Lower leg skin (tissue), 4 donors: Measurements from ENCODE around the gene SCFD2. TPM values are rescaled to one million over a fixed set of nuclear protein-coding genes. Genes with fewer than 3 reads are reported as not detected.
A peak's percentile ranks its signal among the peaks of the same experiment; 100 is the strongest.
"Not testable (repeated sequence)": the region's sequence is repeated elsewhere in the genome, so short reads cannot be mapped to it uniquely, and the experiment has no call there.

Experiments used
- DNase-seq, 2 donors: peaks; one replicate each; pipeline ENCODE4 v3.0.0-alpha.2; 2019; ENCODE audit warnings: low spot score in 2 of 2
- H3K4me3 ChIP-seq: fragments of 200-600 bp; sonication (generic); 2 replicates; pipeline ENCODE4 v1.5.1; 2017; ENCODE audit warnings: mild to moderate bottlenecking, low read depth; ENCODE audit not compliant: poor library complexity, severe bottlenecking
- POLR2A ChIP-seq, 2 donors: fragments of 450-650 bp; IDR thresholded peaks; one replicate each; pipeline ENCODE4 v1.6.1; 2016 to 2017; ENCODE audit warnings: antibody characterized with exemption in 2 of 2, mild to moderate bottlenecking in 1 of 2, moderate library complexity in 1 of 2
- WGBS, 2 donors: methylation state at CpG; one replicate each; pipeline ENCODE4 v1.1.5; 2018; 5-methylcytosine and 5-hydroxymethylcytosine counted together
- intact Hi-C: fragments of 100-400 bp; cut with DNase I; formaldehyde crosslinking; loops from one replicate; pipeline ENCODE4 v1.15.0; 2023; ENCODE audit warnings: low total_unique reads
- total RNA-seq, 4 donors: library from RNA; depleted of rRNA; stranded (reverse); fragments of >200 nt; gene quantifications; one replicate each; pipeline ENCODE4 v1.1.0, GENCODE V29; 2016
- TF ChIP-seq, protein P1 (sequence below), 3 donors: fragments of 450-650 bp; IDR thresholded peaks; one replicate each; pipeline ENCODE4 v1.5.1; 2016; ENCODE audit warnings: antibody characterized with exemption in 3 of 3, mild to moderate bottlenecking in 3 of 3, moderate library complexity in 2 of 3

SCFD2 gene
- total RNA-seq = 10 to 100 TPM; 13.6 to 23.3 (median 19.0) TPM

DNA sequence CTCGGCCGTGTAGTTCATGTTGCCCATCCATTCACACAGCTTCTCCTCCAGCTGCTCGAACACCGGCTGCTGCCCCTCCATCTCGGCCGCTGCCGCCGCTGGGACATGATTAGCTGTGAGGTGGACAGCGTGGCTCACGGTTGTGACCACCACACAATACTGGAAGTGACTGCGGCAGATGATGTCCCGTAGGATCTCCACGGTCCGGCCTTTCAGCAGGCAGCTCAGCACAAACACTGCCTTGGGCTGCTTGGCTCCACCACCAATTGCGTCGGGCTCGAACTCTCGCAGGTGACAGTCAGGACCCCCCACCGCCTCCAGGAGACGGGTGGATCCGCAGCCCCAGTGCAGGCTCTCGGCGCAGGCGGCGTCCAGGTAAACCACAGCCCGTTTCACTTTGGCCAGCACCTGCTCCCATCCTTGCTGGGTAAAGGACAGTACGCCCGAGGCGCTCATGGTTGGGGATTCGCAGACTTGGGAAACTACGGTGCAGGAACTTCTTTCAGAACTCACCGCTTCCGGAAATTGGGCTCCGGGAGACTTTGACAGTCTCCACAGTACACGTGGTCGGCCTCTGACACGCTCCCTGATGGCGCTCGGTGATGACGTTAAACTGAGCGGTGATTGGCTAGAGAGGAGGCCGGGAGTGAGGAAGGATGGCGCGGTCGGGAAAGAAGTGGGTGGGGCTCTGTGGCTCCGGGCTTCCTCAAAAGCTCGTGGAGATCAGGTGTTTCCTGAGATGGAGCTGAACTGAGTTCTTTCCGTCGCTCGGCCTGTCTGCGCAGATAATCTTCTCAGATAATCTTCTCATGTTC is at the start of gene SCFD2:
SCFD2 (minus strand) TSS at position 576 of the 815 bp plus-strand sequence.
- WGBS, 2 donors = 0 to 1% methylated on average over 40 to 51 of the region's 51 CpGs

DNA sequence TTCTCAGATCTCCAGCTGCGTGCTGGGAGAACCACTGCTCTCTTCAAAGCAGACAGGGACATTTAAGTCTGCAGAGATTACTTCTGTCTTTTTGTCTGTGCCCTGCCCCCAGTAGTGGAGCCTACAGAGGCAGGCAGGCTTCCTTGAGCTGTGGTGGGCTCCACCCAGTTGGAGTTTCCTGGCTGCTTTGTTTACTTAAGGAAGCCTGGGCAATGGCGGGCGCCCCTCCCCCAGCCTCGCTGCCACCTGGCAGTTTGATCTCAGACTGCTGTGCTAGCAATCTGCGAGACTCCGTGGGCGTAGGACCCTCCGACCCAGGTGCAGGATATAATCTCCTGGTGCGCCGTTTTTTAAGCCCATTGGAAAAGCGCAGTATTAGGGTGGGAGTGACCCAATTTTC is 43.6 kb upstream of the SCFD2 start:
- not testable (repeated sequence) for H3K4me3 ChIP-seq

More for the DNA sequence above, at the start of gene SCFD2:
- peak; percentile 98 to 100 for DNase-seq
- TF ChIP-seq, protein P1, sequence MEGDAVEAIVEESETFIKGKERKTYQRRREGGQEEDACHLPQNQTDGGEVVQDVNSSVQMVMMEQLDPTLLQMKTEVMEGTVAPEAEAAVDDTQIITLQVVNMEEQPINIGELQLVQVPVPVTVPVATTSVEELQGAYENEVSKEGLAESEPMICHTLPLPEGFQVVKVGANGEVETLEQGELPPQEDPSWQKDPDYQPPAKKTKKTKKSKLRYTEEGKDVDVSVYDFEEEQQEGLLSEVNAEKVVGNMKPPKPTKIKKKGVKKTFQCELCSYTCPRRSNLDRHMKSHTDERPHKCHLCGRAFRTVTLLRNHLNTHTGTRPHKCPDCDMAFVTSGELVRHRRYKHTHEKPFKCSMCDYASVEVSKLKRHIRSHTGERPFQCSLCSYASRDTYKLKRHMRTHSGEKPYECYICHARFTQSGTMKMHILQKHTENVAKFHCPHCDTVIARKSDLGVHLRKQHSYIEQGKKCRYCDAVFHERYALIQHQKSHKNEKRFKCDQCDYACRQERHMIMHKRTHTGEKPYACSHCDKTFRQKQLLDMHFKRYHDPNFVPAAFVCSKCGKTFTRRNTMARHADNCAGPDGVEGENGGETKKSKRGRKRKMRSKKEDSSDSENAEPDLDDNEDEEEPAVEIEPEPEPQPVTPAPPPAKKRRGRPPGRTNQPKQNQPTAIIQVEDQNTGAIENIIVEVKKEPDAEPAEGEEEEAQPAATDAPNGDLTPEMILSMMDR (IDR thresholded peaks at IDR 0.05) = no peak
- TF ChIP-seq POLR2A (IDR thresholded peaks at IDR 0.05) = no peak
- peak within 1 kb of the TSS; percentile 80 for H3K4me3 ChIP-seq
- intact Hi-C loops = no loop called here

DNA sequence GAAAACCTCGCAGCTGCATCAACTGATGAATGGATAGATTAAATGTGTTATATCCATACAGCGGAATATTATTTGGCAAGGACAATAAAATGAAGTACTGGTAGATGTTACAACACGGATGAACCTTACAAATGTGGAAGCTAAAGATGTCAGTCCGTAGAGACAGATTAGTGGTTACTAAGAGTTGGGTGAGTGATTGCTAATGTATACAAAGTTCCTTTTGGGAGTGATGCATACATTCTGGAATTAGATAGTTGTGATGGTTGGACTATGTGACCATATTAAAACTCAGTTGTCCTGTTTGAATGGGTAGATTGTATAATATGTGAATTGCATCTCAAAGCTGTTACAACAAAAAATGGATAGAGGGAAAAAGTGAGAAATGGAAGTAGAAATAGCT is 14.4 kb upstream of the SCFD2 start:
- no peak for DNase-seq
- H3K4me3 ChIP-seq = no peak overlapping the region
- intact Hi-C loops = no loop called here
- TF ChIP-seq, protein P1 (IDR thresholded peaks at IDR 0.05) = no peak
- no peak for TF ChIP-seq POLR2A (IDR thresholded peaks at IDR 0.05)
- 86 to 89% methylated on average over 4 of the region's 4 CpGs for WGBS, 2 donors

More for the DNA sequence above, 43.6 kb upstream of the SCFD2 start:
- DNase-seq, intact Hi-C loops: not testable (repeated sequence)
- 96 to 99% methylated on average over 11 of the region's 11 CpGs for WGBS, 2 donors

DNA sequence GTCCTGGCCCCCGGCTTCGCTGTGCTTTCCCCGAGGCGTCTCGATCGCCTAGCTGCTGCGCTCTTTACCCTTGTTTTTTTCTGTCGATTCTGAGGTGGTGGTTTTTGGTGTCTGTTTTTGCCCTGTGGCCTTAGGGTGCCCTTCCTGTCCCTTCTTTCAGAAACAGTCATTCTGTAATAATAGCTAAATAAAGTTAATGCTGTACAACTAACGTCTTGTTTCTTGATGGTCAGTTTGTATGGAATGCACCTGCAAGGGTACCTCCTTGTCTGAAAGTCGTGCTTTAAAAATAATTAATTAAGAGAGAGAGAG is 12.3 kb upstream of the SCFD2 start:
- 0 to 1% methylated on average over 10 of the region's 10 CpGs for WGBS, 2 donors
- TF ChIP-seq, protein P1 (IDR thresholded peaks at IDR 0.05) = no peak
- TF ChIP-seq POLR2A (IDR thresholded peaks at IDR 0.05) = no peak
- H3K4me3 ChIP-seq = peak overlapping the region; percentile 89
- no peak for DNase-seq
- intact Hi-C loops = no loop called here

DNA sequence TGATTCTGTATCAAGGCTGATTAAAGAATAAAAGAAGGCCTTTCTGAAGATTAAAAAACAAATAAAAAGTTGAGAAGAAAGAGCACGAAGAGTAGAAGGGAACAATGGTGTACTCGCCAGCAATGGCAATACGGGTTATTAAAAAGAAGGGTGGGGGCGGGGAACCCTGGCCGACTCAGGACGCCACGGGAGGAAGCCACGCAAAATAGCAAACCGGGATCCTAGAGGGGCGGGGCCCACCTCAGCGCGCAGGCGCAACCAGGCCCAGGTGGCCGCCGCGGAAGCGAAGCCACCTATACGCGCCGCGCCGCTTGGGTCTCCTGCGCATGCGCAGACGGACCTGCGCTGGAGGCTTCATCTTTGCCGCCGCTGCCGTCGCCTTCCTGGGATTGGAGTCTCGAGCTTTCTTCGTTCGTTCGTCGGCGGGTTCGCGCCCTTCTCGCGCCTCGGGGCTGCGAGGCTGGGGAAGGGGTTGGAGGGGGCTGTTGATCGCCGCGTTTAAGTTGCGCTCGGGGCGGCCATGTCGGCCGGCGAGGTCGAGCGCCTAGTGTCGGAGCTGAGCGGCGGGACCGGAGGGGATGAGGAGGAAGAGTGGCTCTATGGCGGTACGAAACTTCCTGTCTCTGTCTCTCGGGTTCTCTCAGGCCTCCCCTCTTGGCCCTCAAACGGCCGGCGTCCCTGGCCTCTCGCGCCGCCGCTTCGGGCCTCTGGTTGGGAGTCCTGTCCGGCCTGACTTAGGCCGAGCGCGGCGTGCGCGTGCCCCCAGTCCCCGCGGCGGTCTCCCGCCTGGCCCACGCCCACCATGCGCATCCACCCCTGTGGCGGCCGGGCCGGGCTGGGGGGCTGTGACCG is 11.7 kb upstream of the SCFD2 start, which contains the start of gene FIP1L1:
FIP1L1 (plus strand) TSS at position 323 of the 852 bp plus-strand sequence; CDS start at position 521, 198 bp downstream.
- TF ChIP-seq, protein P1 (IDR thresholded peaks at IDR 0.05) = no peak
- TF ChIP-seq POLR2A (IDR thresholded peaks at IDR 0.05) = peak in 1 of 2 donors; percentile 13
- intact Hi-C loops = no loop called here
- whole genome bisulfite sequencing, 2 donors = 1% methylated on average over 36 to 38 of the region's 85 CpGs
- peak; percentile 93 to 99 for DNase-seq
- H3K4me3 ChIP-seq = peak within 1 kb of the TSS; percentile 89

DNA sequence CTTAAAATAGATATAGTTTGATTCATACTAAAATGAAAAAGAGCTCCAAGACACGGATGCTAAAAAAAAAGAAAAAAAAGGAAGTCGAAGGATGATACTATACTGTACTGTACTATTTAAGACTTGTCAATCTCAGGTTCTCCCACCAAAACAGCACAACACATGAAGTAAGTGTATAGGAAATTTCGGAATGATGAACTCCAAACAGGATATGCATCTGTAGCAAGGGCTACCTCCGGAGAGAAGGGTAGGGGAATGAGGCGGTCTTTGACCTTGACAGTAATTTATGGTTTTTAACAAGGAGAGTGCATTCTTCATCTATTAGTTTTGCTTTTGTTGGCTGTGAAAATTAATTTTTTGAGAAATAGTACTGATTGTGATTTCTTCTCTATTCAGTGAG is 11.0 kb upstream of the SCFD2 start:
- peak overlapping the region; percentile 89 for H3K4me3 ChIP-seq
- TF ChIP-seq, protein P1 (IDR thresholded peaks at IDR 0.05) = no peak
- no peak for TF ChIP-seq POLR2A (IDR thresholded peaks at IDR 0.05)
- no peak for DNase-seq
- 34 to 39% methylated on average over 5 of the region's 5 CpGs for WGBS, 2 donors
- intact Hi-C loops = no loop called here
